ENCODE measurements around the gene SPAG9.

DNA sequence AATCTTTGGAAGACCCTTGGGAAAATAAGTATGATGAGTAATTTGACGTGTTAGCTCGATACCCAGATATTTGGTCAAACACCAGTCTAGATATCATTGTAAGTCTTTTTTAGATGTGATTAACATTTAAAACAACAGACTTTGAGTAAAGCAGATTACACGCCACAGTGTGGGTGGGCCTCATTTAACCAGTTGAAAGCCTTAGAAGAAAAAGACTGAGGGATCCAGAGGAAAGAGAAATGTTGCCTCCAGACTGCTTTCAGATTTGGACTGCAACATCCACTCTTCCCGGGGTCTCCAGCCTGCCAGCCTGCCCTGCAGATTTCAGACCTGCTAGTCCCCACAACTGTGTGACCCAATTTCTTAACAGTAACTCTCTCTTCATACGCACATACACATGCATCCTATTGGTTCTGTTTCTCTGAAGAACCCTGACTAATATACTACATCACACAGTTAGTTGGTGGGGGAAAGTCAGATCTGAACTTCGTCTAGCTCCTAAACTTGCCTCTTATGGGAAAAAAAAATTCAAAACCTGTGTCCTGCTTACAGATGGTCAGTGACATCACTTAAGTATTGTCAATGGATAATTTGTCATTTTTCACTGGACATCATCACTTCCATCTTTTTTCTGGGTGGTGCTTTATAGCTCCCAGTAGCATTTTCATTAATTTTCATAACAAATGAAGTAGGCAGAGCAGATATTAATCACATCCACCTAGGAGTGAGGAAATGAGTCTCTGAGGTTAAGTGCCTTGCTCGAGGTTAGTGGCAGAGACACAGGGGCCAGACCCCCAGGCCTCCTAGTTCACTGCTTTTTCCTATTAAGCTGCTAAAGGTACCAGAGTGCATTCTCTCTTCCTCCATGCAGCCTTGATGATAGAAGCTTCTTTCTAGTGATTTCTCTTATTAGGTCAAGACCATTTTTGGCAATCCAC is 146.8 kb downstream of the SPAG9 start:
- no peak for TF ChIP-seq BHLHE40 (IDR thresholded peaks at IDR 0.05; ENCODE audit: borderline replicate concordance)
- TF ChIP-seq ARNT (IDR thresholded peaks at IDR 0.05), result no peak
- TF ChIP-seq SP1 (IDR thresholded peaks at IDR 0.05), result no peak
- TF ChIP-seq FOXA1 (IDR thresholded peaks at IDR 0.05), result no peak
- no peak for TF ChIP-seq ELF4 (IDR thresholded peaks at IDR 0.05)
- TF ChIP-seq TARDBP (IDR thresholded peaks at IDR 0.05), result no peak
- no peak for TF ChIP-seq ZNF384 (IDR thresholded peaks at IDR 0.05)
- TF ChIP-seq CTBP1 (IDR thresholded peaks at IDR 0.05; ENCODE audit: borderline replicate concordance), result no peak
- no peak for TF ChIP-seq LEF1 (IDR thresholded peaks at IDR 0.05; ENCODE audit: borderline replicate concordance)
- TF ChIP-seq FOXM1 (IDR thresholded peaks at IDR 0.05; ENCODE audit: borderline replicate concordance), result no peak

All from HEK293T (cell line).